Body of pancreas (tissue), 4 donors: Measurements from ENCODE around the gene N4BP2L1.

Experiments
- POLR2A ChIP-seq, 3 donors: fragments of 450-650 bp; IDR thresholded peaks; one replicate each; pipeline ENCODE4 v1.6.1; 2016; ENCODE audit warnings: antibody characterized with exemption in 3 of 3, mild to moderate bottlenecking in 2 of 3
- TF ChIP-seq, protein P1 (sequence below), 7 experiments: fragments of 450-650 bp in 4 of 7; fragments of 200-600 bp in 3 of 7; sonication (generic) in 3 of 7; IDR thresholded peaks; one replicate each; pipeline ENCODE4 v1.5.1; 2016 to 2019; ENCODE audit warnings: antibody characterized with exemption in 7 of 7

DNA sequence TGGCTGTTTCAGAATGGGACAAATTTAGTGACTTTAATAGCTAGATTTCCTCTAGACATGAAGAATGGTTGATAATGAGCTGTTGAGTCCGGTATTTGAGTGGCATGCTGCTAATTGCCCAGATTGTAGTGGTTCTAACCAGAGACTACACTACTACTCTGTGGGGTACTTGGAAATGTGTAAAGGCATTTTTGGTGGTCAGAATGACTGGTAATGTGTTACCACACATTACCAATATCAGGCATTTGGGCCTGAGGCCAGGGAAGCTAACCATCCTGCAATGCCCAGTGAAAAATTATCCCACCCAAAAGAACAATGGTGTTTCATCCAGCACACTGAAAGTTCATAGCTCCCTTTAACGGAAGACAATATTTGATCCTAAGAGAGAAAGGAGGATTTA is 17.5 kb upstream of the N4BP2L1 start:
- TF ChIP-seq, protein P1, sequence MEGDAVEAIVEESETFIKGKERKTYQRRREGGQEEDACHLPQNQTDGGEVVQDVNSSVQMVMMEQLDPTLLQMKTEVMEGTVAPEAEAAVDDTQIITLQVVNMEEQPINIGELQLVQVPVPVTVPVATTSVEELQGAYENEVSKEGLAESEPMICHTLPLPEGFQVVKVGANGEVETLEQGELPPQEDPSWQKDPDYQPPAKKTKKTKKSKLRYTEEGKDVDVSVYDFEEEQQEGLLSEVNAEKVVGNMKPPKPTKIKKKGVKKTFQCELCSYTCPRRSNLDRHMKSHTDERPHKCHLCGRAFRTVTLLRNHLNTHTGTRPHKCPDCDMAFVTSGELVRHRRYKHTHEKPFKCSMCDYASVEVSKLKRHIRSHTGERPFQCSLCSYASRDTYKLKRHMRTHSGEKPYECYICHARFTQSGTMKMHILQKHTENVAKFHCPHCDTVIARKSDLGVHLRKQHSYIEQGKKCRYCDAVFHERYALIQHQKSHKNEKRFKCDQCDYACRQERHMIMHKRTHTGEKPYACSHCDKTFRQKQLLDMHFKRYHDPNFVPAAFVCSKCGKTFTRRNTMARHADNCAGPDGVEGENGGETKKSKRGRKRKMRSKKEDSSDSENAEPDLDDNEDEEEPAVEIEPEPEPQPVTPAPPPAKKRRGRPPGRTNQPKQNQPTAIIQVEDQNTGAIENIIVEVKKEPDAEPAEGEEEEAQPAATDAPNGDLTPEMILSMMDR (IDR thresholded peaks at IDR 0.05) = no peak
- no peak for TF ChIP-seq POLR2A (IDR thresholded peaks at IDR 0.05)
